ENCODE results near the gene DEUP1.

DEUP1 gene

GRCh38 chr11:93480756-93481155, 150.2 kb downstream of the DEUP1 start:
- no peak for DNase-seq

- no peak for DNase-seq
These were observed 150.7 kb downstream of the DEUP1 start for GRCh38 chr11:93481279-93481678.

GRCh38 chr11:93481696-93482095, 151.2 kb downstream of the DEUP1 start:
- DNase-seq = no peak

- DNase-seq = no peak
These were observed 152.0 kb downstream of the DEUP1 start for GRCh38 chr11:93482556-93482955.

- DNase-seq = no peak
These were observed 154.2 kb downstream of the DEUP1 start for GRCh38 chr11:93484716-93485115.

GRCh38 chr11:93485983-93486382, 155.4 kb downstream of the DEUP1 start:
- no peak for DNase-seq

- no peak for DNase-seq
These were observed 156.5 kb downstream of the DEUP1 start for GRCh38 chr11:93487032-93487483.

All from eye (tissue), 1 donor.